EL (cell line): ENCODE measurements around the gene PHLPP1.

Source experiments
- DNase-seq: peaks from one replicate; pipeline ENCODE4 v3.0.0-alpha.2; 2016

Gene PHLPP1

GRCh38 chr18:62744076-62744968, 29.0 kb downstream of the PHLPP1 start:
- DNase-seq, result no peak

- DNase-seq, result no peak
Measured at GRCh38 chr18:62745089-62745751, 29.9 kb downstream of the PHLPP1 start.

GRCh38 chr18:62749389-62749788, 34.0 kb downstream of the PHLPP1 start:
- no peak for DNase-seq

GRCh38 chr18:62751341-62751821, 36.0 kb downstream of the PHLPP1 start:
- peak; percentile 23 for DNase-seq

- no peak for DNase-seq
Measured at GRCh38 chr18:62751977-62752376, 36.6 kb downstream of the PHLPP1 start.

- DNase-seq, result no peak
Measured at GRCh38 chr18:62754026-62754425, 38.7 kb downstream of the PHLPP1 start.

GRCh38 chr18:62755454-62755853, 40.1 kb downstream of the PHLPP1 start:
- no peak for DNase-seq

GRCh38 chr18:62755946-62756345, 40.6 kb downstream of the PHLPP1 start:
- DNase-seq, result no peak

- no peak for DNase-seq
Measured at GRCh38 chr18:62757399-62758010, 42.2 kb downstream of the PHLPP1 start.

GRCh38 chr18:62758591-62758990, 43.2 kb downstream of the PHLPP1 start:
- no peak for DNase-seq

GRCh38 chr18:62759704-62760402, 44.5 kb downstream of the PHLPP1 start:
- DNase-seq, result peak; percentile 70

- no peak for DNase-seq
Measured at GRCh38 chr18:62760403-62760734, 45.0 kb downstream of the PHLPP1 start.

- DNase-seq, result peak; percentile 27
Measured at GRCh38 chr18:62763101-62763521, 47.8 kb downstream of the PHLPP1 start.

- DNase-seq, result no peak
Measured at GRCh38 chr18:62766266-62766665, 50.9 kb downstream of the PHLPP1 start.

- peak; percentile 60 for DNase-seq
Measured at GRCh38 chr18:62767321-62767720, 52.0 kb downstream of the PHLPP1 start.

- DNase-seq, result no peak
Measured at GRCh38 chr18:62767836-62768557, 52.7 kb downstream of the PHLPP1 start.

- DNase-seq, result no peak
Measured at GRCh38 chr18:62768558-62768943, 53.2 kb downstream of the PHLPP1 start.

- no peak for DNase-seq
Measured at GRCh38 chr18:62769216-62769615, 53.9 kb downstream of the PHLPP1 start.

GRCh38 chr18:62771494-62772270, 56.3 kb downstream of the PHLPP1 start:
- DNase-seq, result no peak

GRCh38 chr18:62772860-62773584, 57.7 kb downstream of the PHLPP1 start:
- no peak for DNase-seq

- no peak for DNase-seq
Measured at GRCh38 chr18:62773691-62774090, 58.4 kb downstream of the PHLPP1 start.
